H1 (cell line): Measurements from ENCODE around the gene ARHGDIB. TPM values are rescaled to one million over a fixed set of nuclear protein-coding genes. Genes with fewer than 3 reads are reported as not detected.

ENCODE experiments used
- CTCF ChIA-PET: fragments of 300-600 bp; sonication (Branson Sonifier 250); formaldehyde crosslinking; loops from one replicate; lab custom pipeline; 2021; ENCODE audit not compliant: partially characterized antibody; lab: Charles Lee
- POLR2A ChIA-PET: fragments of 300-600 bp; sonication (Branson Sonifier 250); formaldehyde crosslinking; loops from one replicate; lab custom pipeline; 2021; ENCODE audit warnings: inconsistent platforms; ENCODE audit not compliant: partially characterized antibody; lab: Charles Lee
- DNase-seq, 2 experiments: peaks; one replicate each; pipeline versions ENCODE4 v3.0.0 to v3.0.0-alpha.2; 2010 to 2022; ENCODE audit warnings: low spot score in 2 of 2, low read depth in 1 of 2, mixed read lengths in 1 of 2
- FAIRE-seq: peaks from 2 replicates; lab custom pipeline; 2011; peaks lifted over from hg19 to GRCh38; lab: Jason Lieb, UNC
- H2AFZ ChIP-seq: 2 replicates; pipeline ENCODE4 v1.8.1; 2012; ENCODE audit warnings: low read length, inconsistent platforms
- H2AK5ac ChIP-seq: 2 replicates; pipeline ENCODE4 v1.6.1; 2013; ENCODE audit warnings: low read depth, low read length
- H2BK120ac ChIP-seq: replicated peaks from 2 replicates; pipeline ENCODE3; 2013; ENCODE audit warnings: low read depth, low read length, inconsistent platforms
- H2BK12ac ChIP-seq: 2 replicates; pipeline ENCODE4 v1.6.1; 2013; ENCODE audit warnings: low read depth, low read length
- H2BK15ac ChIP-seq: 2 replicates; pipeline ENCODE4 v1.6.1; 2013; ENCODE audit warnings: low read length
- H2BK20ac ChIP-seq: 2 replicates; pipeline ENCODE4 v1.6.1; 2013; ENCODE audit warnings: low read length
- H2BK5ac ChIP-seq: 2 replicates; pipeline ENCODE4 v1.6.1; 2013; ENCODE audit warnings: low read depth, low read length
- H3K14ac ChIP-seq: 2 replicates; pipeline ENCODE4 v1.6.1; 2013; ENCODE audit warnings: inconsistent platforms; ENCODE audit not compliant: insufficient read length
- H3K18ac ChIP-seq: 2 replicates; pipeline ENCODE4 v1.6.1; 2013; ENCODE audit warnings: low read length; ENCODE audit errors: extremely low read depth
- H3K23ac ChIP-seq: 2 replicates; pipeline ENCODE4 v1.6.1; 2013; ENCODE audit warnings: inconsistent platforms; ENCODE audit not compliant: insufficient read length
- H3K23me2 ChIP-seq: 2 replicates; pipeline ENCODE4 v1.6.1; 2013; ENCODE audit warnings: low read depth, low read length
- H3K27ac ChIP-seq: 2 replicates; pipeline ENCODE4 v1.6.1; 2011; ENCODE audit warnings: low read depth, low read length, inconsistent platforms
- H3K27me3 ChIP-seq, 4 experiments: replicated peaks in 1 of 4; 1 replicate in 1 of 4; 2 replicates in 3 of 4; pipeline versions ENCODE4 v1.6.1 to v1.8.1; 2011 to 2013; ENCODE audit warnings: low read length in 3 of 4, mild to moderate bottlenecking in 3 of 4, inconsistent platforms in 2 of 4, mixed read lengths in 2 of 4, moderate library complexity in 1 of 4; ENCODE audit not compliant: control insufficient read depth in 3 of 4, insufficient read depth in 3 of 4; ENCODE audit errors: extremely low read depth in 1 of 4
- H3K36me3 ChIP-seq, 4 experiments: 2 replicates each; pipeline versions ENCODE4 v1.6.1 to v1.8.1; 2011 to 2013; ENCODE audit warnings: mild to moderate bottlenecking in 4 of 4, low read length in 3 of 4, moderate library complexity in 2 of 4, control low read depth in 1 of 4, inconsistent platforms in 1 of 4; ENCODE audit not compliant: insufficient read depth in 4 of 4, control insufficient read depth in 2 of 4
- H3K4ac ChIP-seq: replicated peaks from 2 replicates; pipeline ENCODE3; 2013; ENCODE audit warnings: low read length, low read depth, mixed read lengths, inconsistent platforms; ENCODE audit not compliant: insufficient read length
- H3K4me1 ChIP-seq, 4 experiments: replicated peaks in 1 of 4; 1 replicate in 1 of 4; 2 replicates in 3 of 4; pipeline versions ENCODE4 v1.6.1 to v1.8.1; 2011 to 2013; ENCODE audit warnings: low read length in 3 of 4, inconsistent platforms in 2 of 4, mixed read lengths in 1 of 4; ENCODE audit not compliant: insufficient read depth in 4 of 4, control insufficient read depth in 3 of 4
- H3K4me2 ChIP-seq, 2 experiments: 2 replicates each; pipeline versions ENCODE4 v1.6.1 to v1.8.1; 2011 to 2013; ENCODE audit warnings: low read depth in 2 of 2, low read length in 2 of 2, control low read depth in 1 of 2, inconsistent platforms in 1 of 2, mild to moderate bottlenecking in 1 of 2; ENCODE audit not compliant: insufficient read depth in 1 of 2
- H3K4me3 ChIP-seq, 4 experiments: fragments of 200-600, 300-600 bp in 1 of 4; sonication (generic), shearing (Covaris generic), sonication (Bioruptor Twin) in 1 of 4; 2 replicates each; pipeline versions ENCODE4 v1.5.1 to v1.8.1; 2011 to 2016; ENCODE audit warnings: low read length in 4 of 4, low read depth in 3 of 4, control low read depth in 2 of 4, inconsistent platforms in 2 of 4, mild to moderate bottlenecking in 2 of 4, mixed read lengths in 1 of 4, moderate library complexity in 1 of 4; ENCODE audit not compliant: insufficient read depth in 2 of 4; ENCODE audit errors: extremely low read depth in 1 of 4
- H3K56ac ChIP-seq: replicated peaks from 2 replicates; pipeline ENCODE3; 2013; ENCODE audit warnings: low read depth, mild to moderate bottlenecking, mixed read lengths, low read length, inconsistent platforms; ENCODE audit not compliant: insufficient read length
- H3K79me1 ChIP-seq: 2 replicates; pipeline ENCODE4 v1.6.1; 2013; ENCODE audit warnings: low read depth, low read length, control low read depth
- H3K79me2 ChIP-seq, 2 experiments: 2 replicates each; pipeline versions ENCODE4 v1.6.1 to v1.8.1; 2012 to 2013; ENCODE audit warnings: low read length in 2 of 2, mild to moderate bottlenecking in 2 of 2, inconsistent platforms in 1 of 2; ENCODE audit not compliant: insufficient read depth in 2 of 2, control insufficient read depth in 1 of 2
- H3K9ac ChIP-seq, 4 experiments: replicated peaks in 1 of 4; 1 replicate in 1 of 4; 2 replicates in 3 of 4; pipeline versions ENCODE4 v1.6.1 to v1.8.1; 2011 to 2013; ENCODE audit warnings: low read depth in 3 of 4, low read length in 3 of 4, control low read depth in 2 of 4, mild to moderate bottlenecking in 2 of 4, moderate library complexity in 2 of 4, inconsistent platforms in 1 of 4; ENCODE audit errors: extremely low read depth in 1 of 4
- H3K9me3 ChIP-seq, 2 experiments: 2 replicates each; pipeline versions ENCODE4 v1.6.1 to v1.8.1; 2012 to 2013; ENCODE audit warnings: mild to moderate bottlenecking in 2 of 2, moderate library complexity in 2 of 2, control low read depth in 1 of 2, inconsistent platforms in 1 of 2, low read depth in 1 of 2, low read length in 1 of 2, mixed read lengths in 1 of 2; ENCODE audit not compliant: insufficient read depth in 2 of 2
- H4K20me1 ChIP-seq, 2 experiments: replicated peaks in 1 of 2; 2 replicates each; pipeline versions ENCODE3 to v1.8.1; 2011 to 2013; ENCODE audit warnings: inconsistent platforms in 2 of 2, low read length in 2 of 2, mild to moderate bottlenecking in 1 of 2; ENCODE audit not compliant: insufficient read depth in 2 of 2, control insufficient read depth in 1 of 2
- H4K5ac ChIP-seq: 2 replicates; pipeline ENCODE4 v1.6.1; 2013; ENCODE audit warnings: low read length, low read depth, mixed read lengths, inconsistent platforms; ENCODE audit not compliant: insufficient read length
- H4K8ac ChIP-seq: 2 replicates; pipeline ENCODE4 v1.8.0; 2013; ENCODE audit warnings: mild to moderate bottlenecking, moderate library complexity, low read length, inconsistent platforms; ENCODE audit not compliant: insufficient read depth; ENCODE audit errors: extremely low read depth
- H4K91ac ChIP-seq: replicated peaks from 2 replicates; pipeline ENCODE3; 2013; ENCODE audit warnings: low read length, mixed read lengths, inconsistent platforms; ENCODE audit not compliant: insufficient read length
- CEBPB ChIP-seq: IDR thresholded peaks from 2 replicates; pipeline ENCODE4 v1.6.1; 2012; ENCODE audit warnings: low read depth, low read length
- CREB1 ChIP-seq: IDR thresholded peaks from 2 replicates; pipeline ENCODE4 v1.6.1; 2012; ENCODE audit warnings: inconsistent platforms
- JUN ChIP-seq: IDR thresholded peaks from 2 replicates; pipeline ENCODE4 v1.6.1; 2011; ENCODE audit warnings: low read depth, mild to moderate bottlenecking, improper control_type of control experiment, low read length
- PHF8 ChIP-seq: fragments of 200-600 bp; sonication (generic); conservative IDR thresholded peaks from 2 replicates; pipeline ENCODE4 v1.7.1; 2012; ENCODE audit warnings: low read depth, mild to moderate bottlenecking, inconsistent platforms, low read length, moderate library complexity
- RNF2 ChIP-seq: fragments of 200-900, 300-1000 bp; sonication (generic); IDR thresholded peaks from 2 replicates; pipeline ENCODE4 v1.7.1; 2016; ENCODE audit warnings: borderline replicate concordance, low read depth, mild to moderate bottlenecking, antibody characterized with exemption, low read length; ENCODE audit not compliant: poor library complexity, severe bottlenecking; ENCODE audit errors: missing control alignments
- SAP30 ChIP-seq: fragments of 300-600 bp; sonication (generic); IDR thresholded peaks from 2 replicates; pipeline ENCODE4 v1.7.1; 2012; ENCODE audit warnings: low read length, moderate library complexity, mild to moderate bottlenecking, inconsistent platforms; ENCODE audit not compliant: insufficient read depth, insufficient replicate concordance
- SIN3A ChIP-seq, 2 experiments: IDR thresholded peaks in 1 of 2; conservative IDR thresholded peaks in 1 of 2; 2 replicates each; pipeline ENCODE4 v1.6.1; 2011 to 2012; ENCODE audit warnings: low read length in 2 of 2, improper control_type of control experiment in 1 of 2, low read depth in 1 of 2, mild to moderate bottlenecking in 1 of 2
- SIX5 ChIP-seq: IDR thresholded peaks from 2 replicates; pipeline ENCODE4 v1.6.1; 2011; ENCODE audit warnings: mild to moderate bottlenecking, low read depth, low read length
- SP4 ChIP-seq: IDR thresholded peaks from 2 replicates; pipeline ENCODE4 v1.6.1; 2012; ENCODE audit warnings: low read length, inconsistent platforms
- SRF ChIP-seq: IDR thresholded peaks from 2 replicates; pipeline ENCODE4 v1.6.1; 2011; ENCODE audit warnings: mild to moderate bottlenecking, low read depth, low read length, moderate library complexity
- TAF1 ChIP-seq: IDR thresholded peaks from 2 replicates; pipeline ENCODE4 v1.6.1; 2011; ENCODE audit warnings: mild to moderate bottlenecking, low read depth, low read length
- TAF7 ChIP-seq: optimal IDR thresholded peaks from 2 replicates; pipeline ENCODE3; 2011; ENCODE audit warnings: low read depth, mild to moderate bottlenecking, inconsistent platforms, low read length, moderate library complexity, borderline replicate concordance
- WGBS, 2 experiments: shearing (Covaris generic) in 1 of 2; methylation state at CpG; one replicate each; pipeline versions ENCODE4 v1.1.6 to v1.1.7; 2013 to 2015; ENCODE audit warnings: low lambda C conversion rate in 2 of 2, mixed read lengths in 2 of 2, inconsistent platforms in 1 of 2, low coverage in 1 of 2, missing lambda C conversion rate in 1 of 2; ENCODE audit not compliant: insufficient replicate concordance in 2 of 2, insufficient coverage in 1 of 2, insufficient read length in 1 of 2; ENCODE audit errors: extremely low coverage in 1 of 2, missing lambda C conversion rate in 1 of 2; 5-methylcytosine and 5-hydroxymethylcytosine counted together
- polyA plus RNA-seq, 7 experiments: library from polyadenylated mRNA; depleted of rRNA in 3 of 7; stranded (reverse) in 5 of 7; unstranded in 2 of 7; fragments of >200 nt in 5 of 7; fragments of 200-250 nt in 2 of 7; gene quantifications; 1 replicate in 5 of 7; 2 replicates in 1 of 7; 4 replicates in 1 of 7; pipeline versions ENCODE4 v1.2.1 to v1.2.3, GENCODE V29; 2011 to 2013; ENCODE audit warnings: missing spikeins in 2 of 7, mixed read lengths in 2 of 7
- total RNA-seq: library from RNA; stranded (reverse); fragmentation: NEBNext Ultra II Directional; extraction: Animal tissue kit (Norgen Biotek cat#: 25700); gene quantifications from 2 replicates; pipeline ENCODE4 v1.2.1, GENCODE V29; 2021
- TF ChIP-seq, protein P1 (sequence below): IDR thresholded peaks from 2 replicates; pipeline ENCODE4 v1.6.1; 2011; ENCODE audit warnings: low read length, improper control_type of control experiment

ARHGDIB gene
- total and polyA plus RNA-seq, 2 of the 8 experiments (the other 6 are each of a cell fraction or from before 2014, with no cell fraction given), result 0.82 to 1.3 TPM

DNA sequence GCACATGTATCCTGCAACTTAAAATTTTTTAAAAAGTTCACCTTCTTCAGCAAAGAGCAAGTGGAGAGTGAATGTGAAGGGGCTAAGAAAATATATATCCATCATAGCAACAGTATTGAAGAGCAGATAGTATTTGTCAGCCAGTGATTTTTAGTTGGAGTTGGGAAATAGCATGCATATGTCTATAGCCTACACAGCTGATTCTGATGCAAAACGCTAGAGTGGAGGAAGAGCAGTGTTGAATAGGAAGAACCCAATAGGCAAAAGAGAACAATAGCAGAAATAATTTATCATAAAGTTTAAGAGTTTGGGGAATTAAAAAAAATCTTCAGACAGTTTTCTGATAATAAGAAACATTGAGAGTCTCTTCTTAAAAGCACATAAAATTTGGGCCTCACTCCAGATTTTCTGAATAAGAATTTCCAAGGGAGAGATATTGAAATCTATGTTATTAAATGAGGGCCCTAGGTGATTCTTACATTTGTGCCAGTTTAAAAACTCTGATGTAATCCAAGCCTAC, 23.4 kb upstream of the ARHGDIB start:
- no peak overlapping the region for H4K5ac ChIP-seq
- H3K4me3 ChIP-seq, result no peak overlapping the region
- no peak overlapping the region for H2BK12ac ChIP-seq
- H3K23ac ChIP-seq, result no peak overlapping the region
- no peak overlapping the region for H2BK120ac ChIP-seq
- H4K91ac ChIP-seq, result no peak overlapping the region
- no peak overlapping the region for H3K4me2 ChIP-seq
- no peak overlapping the region for H2BK5ac ChIP-seq
- WGBS, 2 experiments, result 84% methylated on average over 1 of the region's 1 CpG; no CpG with 5 or more reads in 1 of the 2 experiments
- no peak overlapping the region for H2BK15ac ChIP-seq
- no peak overlapping the region for H3K14ac ChIP-seq
- no peak overlapping the region for H3K9ac ChIP-seq
- no peak overlapping the region for H3K18ac ChIP-seq
- DNase-seq (no peak), FAIRE-seq (no peak)
- no peak overlapping the region for H4K8ac ChIP-seq
- no peak overlapping the region for H2AFZ ChIP-seq
- no peaks in the 10 kb centered on the region for H3K4me1 ChIP-seq
- H3K56ac ChIP-seq, result no peak overlapping the region
- no peak overlapping the region for H3K4ac ChIP-seq
- no peaks in the 10 kb centered on the region for H3K36me3 ChIP-seq
- H3K27ac ChIP-seq, result no peak overlapping the region
- H3K9me3 ChIP-seq, result no peaks in the 10 kb centered on the region
- no peaks in the 10 kb centered on the region for H3K79me2 ChIP-seq
- no peaks in the 10 kb centered on the region for H3K27me3 ChIP-seq
- H3K23me2 ChIP-seq, result no peaks in the 10 kb centered on the region
- no peak overlapping the region for H2BK20ac ChIP-seq
- no peaks in the 10 kb centered on the region for H3K79me1 ChIP-seq
- ChIA-PET CTCF (interaction anchor here (1.0 to 2.1 kb wide), 2 partner anchors 11 to 44 kb away, joined by 3 to 9 read pairs; no protein-coding TSS in a partner anchor), POLR2A (no interaction called here)
- no peak overlapping the region for H2AK5ac ChIP-seq
- no peaks in the 10 kb centered on the region for H4K20me1 ChIP-seq
- no peak for TF ChIP-seq JUN
- TF ChIP-seq, protein P1, sequence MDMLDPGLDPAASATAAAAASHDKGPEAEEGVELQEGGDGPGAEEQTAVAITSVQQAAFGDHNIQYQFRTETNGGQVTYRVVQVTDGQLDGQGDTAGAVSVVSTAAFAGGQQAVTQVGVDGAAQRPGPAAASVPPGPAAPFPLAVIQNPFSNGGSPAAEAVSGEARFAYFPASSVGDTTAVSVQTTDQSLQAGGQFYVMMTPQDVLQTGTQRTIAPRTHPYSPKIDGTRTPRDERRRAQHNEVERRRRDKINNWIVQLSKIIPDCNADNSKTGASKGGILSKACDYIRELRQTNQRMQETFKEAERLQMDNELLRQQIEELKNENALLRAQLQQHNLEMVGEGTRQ, result no peak
- TF ChIP-seq CEBPB, result no peak
- no peak for TF ChIP-seq TAF7
- TF ChIP-seq PHF8, result no peak
- TF ChIP-seq RNF2, result no peak
- TF ChIP-seq SAP30, result no peak
- TF ChIP-seq SIN3A (conservative IDR thresholded peaks at IDR 0.05 in 1 of 2, IDR thresholded peaks at IDR 0.05 in 1 of 2; ENCODE audit: low read depth in 1 of 2, low read length in 2 of 2), result no peak
- no peak for TF ChIP-seq TAF1
- no peak for TF ChIP-seq CREB1
- no peak for TF ChIP-seq SP4
- TF ChIP-seq SRF, result no peak
- TF ChIP-seq SIX5, result no peak
